HepG2 (cell line): Measurements from ENCODE around the gene IGBP1.

Experiments used
- FOXM1 ChIP-seq: sonication (generic); formaldehyde crosslinking; IDR thresholded peaks from 2 replicates; pipeline ENCODE4 v1.5.0; 2020; ENCODE audit warnings: missing genetic modification reagents
- HDAC1 ChIP-seq: sonication (generic); formaldehyde crosslinking; IDR thresholded peaks from 2 replicates; pipeline ENCODE4 v1.5.1; 2020; ENCODE audit warnings: mild to moderate bottlenecking, missing genetic modification reagents
- SP1 ChIP-seq, 2 experiments: fragments of 450-650 bp in 1 of 2; sonication (generic) in 1 of 2; formaldehyde crosslinking in 1 of 2; IDR thresholded peaks; 2 replicates each; pipeline versions ENCODE4 v1.4.0 to v1.6.1; 2016 to 2020; ENCODE audit warnings: missing genetic modification reagents in 1 of 2
- ZNF274 ChIP-seq: sonication (generic); formaldehyde crosslinking; IDR thresholded peaks from 2 replicates; pipeline ENCODE4 v1.5.1; 2020; ENCODE audit warnings: mild to moderate bottlenecking, missing genetic modification reagents
- ZNF282 ChIP-seq: fragments of 450-650 bp; IDR thresholded peaks from 2 replicates; pipeline ENCODE4 v1.6.1; 2018; ENCODE audit not compliant: partially characterized antibody
- ZNF569 ChIP-seq: sonication (generic); formaldehyde crosslinking; IDR thresholded peaks from 2 replicates; pipeline ENCODE4 v1.5.0; 2020; ENCODE audit warnings: mild to moderate bottlenecking, missing genetic modification reagents, moderate library complexity, borderline replicate concordance
- ZNF703 ChIP-seq: sonication (generic); formaldehyde crosslinking; IDR thresholded peaks from 2 replicates; pipeline ENCODE4 v1.5.1; 2020; ENCODE audit warnings: missing genetic modification reagents, mild to moderate bottlenecking, moderate library complexity, borderline replicate concordance
- TF ChIP-seq, protein P1 (sequence below): sonication (generic); formaldehyde crosslinking; IDR thresholded peaks from 2 replicates; pipeline ENCODE4 v1.5.0; 2020; ENCODE audit warnings: mild to moderate bottlenecking, missing genetic modification reagents, moderate library complexity

GRCh38 chrX:70124678-70125077, 8.6 kb upstream of the IGBP1 start:
- TF ChIP-seq ZNF703 (CRISPR knock-in tag) (no peak), SP1 (IDR thresholded peaks at IDR 0.05) (no peak), SP1 (CRISPR knock-in tag; IDR thresholded peaks at IDR 0.05) (no peak), ZNF274 (CRISPR knock-in tag) (no peak), HDAC1 (no peak), ZNF282 (no peak), ZNF569 (no peak), FOXM1 (no peak)
- TF ChIP-seq, protein P1, sequence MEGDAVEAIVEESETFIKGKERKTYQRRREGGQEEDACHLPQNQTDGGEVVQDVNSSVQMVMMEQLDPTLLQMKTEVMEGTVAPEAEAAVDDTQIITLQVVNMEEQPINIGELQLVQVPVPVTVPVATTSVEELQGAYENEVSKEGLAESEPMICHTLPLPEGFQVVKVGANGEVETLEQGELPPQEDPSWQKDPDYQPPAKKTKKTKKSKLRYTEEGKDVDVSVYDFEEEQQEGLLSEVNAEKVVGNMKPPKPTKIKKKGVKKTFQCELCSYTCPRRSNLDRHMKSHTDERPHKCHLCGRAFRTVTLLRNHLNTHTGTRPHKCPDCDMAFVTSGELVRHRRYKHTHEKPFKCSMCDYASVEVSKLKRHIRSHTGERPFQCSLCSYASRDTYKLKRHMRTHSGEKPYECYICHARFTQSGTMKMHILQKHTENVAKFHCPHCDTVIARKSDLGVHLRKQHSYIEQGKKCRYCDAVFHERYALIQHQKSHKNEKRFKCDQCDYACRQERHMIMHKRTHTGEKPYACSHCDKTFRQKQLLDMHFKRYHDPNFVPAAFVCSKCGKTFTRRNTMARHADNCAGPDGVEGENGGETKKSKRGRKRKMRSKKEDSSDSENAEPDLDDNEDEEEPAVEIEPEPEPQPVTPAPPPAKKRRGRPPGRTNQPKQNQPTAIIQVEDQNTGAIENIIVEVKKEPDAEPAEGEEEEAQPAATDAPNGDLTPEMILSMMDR, result no peak
